ENCODE measurements around the gene KCNE4.
"Not testable (repeated sequence)": the region's sequence is repeated elsewhere in the genome, so short reads cannot be mapped to it uniquely, and the experiment has no call there.

The KCNE4 gene

DNA sequence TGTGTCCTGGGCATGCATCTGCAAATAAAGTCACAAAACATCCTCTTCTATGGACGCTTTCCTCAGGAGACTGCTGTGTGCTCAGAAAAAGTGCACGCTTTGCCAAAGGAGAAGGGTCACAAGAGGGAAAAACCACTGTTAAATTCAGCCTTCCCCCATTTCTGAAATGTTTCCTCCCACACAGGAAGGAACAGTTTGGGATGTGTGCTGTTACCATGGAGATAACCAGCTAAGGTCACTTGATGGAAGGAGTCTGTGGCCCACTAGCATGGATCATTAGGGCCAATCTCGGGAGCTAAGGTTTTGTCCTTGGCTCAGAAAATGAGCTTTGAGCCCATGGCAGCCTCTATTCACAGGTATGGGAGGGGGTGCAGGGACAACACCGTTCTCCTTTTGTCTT is 5.6 kb downstream of the KCNE4 start:
- DNase-seq (ENCODE audit: low read depth in 2 of 2) = no peak

DNA sequence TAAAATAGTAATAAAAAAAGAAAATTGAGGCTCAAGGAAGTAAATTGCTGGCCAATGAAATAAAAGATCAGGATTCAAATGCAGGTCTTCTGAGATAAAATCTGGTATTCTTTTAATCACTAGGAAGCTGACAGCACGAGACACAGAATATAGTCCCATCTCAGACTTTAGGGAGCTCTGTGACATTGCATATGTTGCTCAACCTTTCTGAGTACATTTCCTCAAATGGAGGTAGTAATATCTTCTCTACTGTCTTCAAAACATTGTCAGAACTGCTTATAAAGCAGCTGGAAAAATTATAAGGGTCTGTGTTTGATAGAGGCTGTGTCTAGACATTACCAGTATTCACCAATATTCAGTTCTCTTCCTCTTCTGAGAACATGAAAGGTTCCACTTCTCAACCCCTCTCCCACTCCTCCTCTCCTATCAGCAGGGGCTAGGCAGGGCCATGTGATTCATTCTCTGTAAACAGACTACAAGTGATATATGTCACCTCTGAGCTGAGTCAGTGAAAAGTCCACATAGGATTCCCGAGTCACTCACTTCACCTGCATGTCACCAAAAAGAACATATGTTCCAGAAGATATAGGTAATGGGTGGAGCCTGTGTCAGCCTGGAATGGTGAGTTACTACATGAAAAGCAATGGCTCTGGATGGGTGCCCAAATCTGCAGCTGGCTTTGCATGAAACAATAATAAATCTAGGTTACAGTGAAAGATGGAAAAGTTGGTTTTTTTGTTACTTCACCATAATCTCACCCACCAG is 7.1 kb downstream of the KCNE4 start:
- DNase-seq (ENCODE audit: low read depth in 2 of 2) = no peak

DNA sequence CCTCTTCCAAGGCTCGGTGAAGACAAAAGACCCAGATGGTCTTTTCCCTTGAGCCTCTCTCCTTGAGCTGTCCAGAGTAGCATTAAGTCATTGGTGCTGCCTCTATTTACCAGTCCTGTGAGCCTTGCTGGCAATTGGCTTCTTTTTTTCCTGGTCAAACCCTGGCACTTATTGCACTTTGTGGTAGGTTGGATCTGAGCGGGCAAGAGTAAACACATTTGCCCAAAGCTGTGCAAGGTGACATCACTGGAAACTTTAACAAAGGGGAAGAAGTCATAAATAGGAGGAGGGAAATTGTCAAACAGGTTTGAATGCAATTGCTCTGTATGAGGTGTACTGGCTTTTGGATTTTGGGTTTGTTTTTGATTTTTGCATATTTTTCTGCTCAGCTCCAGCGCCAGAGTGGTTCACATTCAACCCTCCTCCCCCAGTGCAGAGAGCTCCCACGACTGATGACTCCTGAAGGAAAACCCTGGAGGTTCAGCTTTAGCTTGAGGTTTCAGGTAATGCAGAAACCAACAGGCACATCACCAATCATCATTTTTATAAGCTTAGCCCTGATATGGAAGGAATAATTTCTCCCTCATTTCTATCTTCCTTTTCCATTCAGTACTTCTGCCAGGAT is 8.3 kb downstream of the KCNE4 start:
- no peak for DNase-seq (ENCODE audit: low read depth in 2 of 2)

DNA sequence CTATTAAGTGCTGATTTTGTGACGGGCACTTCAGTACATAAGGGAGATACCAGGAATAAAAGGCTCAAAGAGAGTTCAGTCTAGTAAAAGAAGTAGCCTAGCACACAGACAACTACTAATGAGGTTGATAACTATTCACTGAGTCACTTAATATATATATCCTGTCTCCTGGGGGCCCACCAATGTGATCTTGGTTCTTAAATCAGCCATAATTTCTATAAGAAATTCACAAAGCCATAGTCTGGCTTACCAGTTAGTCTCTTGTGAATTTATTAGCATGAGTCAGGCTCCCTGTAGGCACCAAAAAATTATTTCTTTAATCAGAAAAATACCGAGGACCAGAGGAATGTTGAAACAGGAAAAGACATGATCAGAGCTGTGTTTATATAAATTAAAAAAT is 10.4 kb downstream of the KCNE4 start:
- no peak for DNase-seq (ENCODE audit: low read depth in 2 of 2)

DNA sequence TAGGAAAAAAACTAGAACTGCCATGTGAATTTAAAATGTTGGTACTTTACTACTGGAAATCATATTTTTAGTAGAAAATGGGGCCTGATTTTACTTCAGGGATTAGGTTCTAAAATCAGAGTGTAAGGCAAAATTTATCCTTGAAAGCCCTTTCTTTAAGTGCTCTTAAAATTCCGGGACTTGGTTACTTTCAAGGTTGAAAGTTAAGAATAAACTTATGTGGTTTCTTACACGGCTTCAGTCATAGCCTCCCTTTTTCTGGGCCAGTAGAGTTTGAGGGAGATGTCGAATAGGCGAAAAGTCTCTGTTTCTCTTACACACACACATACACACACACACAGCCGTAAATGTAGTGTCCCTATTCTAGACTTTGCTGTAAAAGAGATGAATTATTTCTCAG is 13.1 kb downstream of the KCNE4 start:
- DNase-seq (ENCODE audit: low read depth in 2 of 2) = no peak

DNA sequence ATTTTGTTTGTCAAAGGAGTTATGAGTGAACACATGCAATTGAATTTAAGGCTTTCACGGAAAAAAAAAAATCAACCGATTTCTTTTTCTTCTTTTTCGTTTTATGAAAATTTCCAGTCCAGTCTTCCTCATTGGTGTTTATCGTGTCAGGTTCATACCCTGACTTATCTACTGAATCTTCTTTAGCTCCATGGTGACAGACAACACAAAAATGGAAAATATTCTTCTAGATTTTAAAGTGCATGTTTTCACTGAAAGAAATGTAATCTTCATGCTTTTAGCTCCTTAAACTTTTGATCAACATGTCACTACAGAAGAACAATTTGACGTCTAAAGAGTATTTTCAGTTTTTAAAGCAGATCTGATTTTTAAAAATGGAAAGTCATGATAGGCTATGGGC is 14.7 kb downstream of the KCNE4 start:
- no peak for DNase-seq (ENCODE audit: low read depth in 2 of 2)

DNA sequence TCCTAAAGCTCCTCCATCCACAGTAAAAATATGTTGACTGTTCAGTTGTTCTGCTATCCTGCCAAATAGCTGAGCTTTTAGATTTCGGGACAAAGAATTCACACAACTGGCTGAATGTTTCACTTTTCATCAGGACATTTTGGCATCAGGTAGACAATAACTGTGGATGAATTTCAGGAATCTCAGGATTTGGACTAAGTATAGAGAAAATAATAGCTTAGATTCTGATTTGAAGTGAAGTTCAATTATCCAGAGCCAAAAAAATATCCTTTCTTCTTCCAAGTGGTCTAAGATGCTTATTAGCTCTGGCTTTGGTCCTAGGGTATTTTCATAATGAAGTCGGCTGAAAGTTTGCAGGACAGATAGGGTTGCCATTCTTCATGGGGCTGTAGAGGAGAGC is 16.1 kb downstream of the KCNE4 start:
- DNase-seq (ENCODE audit: low read depth in 2 of 2) = no peak

DNA sequence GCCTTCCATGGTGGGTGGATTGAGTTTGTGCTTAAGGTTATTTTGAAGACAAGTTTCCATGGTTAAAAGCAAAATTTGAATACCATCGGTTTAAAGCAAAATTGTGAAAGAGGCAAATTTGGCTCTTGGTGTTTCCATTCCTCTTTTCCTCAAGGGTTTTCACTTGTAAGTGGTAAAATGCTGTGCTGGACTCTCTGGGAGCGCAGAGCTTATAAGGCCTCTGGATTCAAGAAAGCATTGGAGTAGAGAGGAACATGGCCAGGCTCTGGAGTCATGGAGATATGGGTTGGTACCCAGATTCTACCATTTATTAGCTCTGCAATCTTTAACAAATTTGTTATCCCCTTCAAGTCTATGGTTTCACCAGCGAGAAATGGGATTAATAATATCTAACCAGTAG is 17.5 kb downstream of the KCNE4 start:
- no peak for DNase-seq (ENCODE audit: low read depth in 2 of 2)

DNA sequence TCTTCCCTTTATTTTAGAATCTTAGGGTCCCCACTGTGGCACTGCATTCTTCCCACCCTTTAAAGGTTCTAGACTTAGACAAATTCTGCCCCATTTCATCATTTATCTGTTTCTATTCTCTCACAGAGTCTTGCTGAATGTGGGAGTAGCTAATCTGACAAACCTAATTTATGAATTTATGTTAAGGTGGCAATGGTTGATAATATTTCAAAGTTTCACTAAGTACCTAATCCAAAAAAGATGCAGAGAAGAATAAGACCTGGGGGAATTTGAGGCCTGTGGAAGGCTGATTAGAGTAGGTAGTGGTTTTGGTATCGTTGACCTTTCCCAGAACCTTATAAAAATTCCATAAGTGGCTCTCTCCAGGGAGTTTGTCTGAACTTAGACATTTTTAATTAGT is 18.0 kb downstream of the KCNE4 start:
- DNase-seq (ENCODE audit: low read depth in 2 of 2) = no peak

DNA sequence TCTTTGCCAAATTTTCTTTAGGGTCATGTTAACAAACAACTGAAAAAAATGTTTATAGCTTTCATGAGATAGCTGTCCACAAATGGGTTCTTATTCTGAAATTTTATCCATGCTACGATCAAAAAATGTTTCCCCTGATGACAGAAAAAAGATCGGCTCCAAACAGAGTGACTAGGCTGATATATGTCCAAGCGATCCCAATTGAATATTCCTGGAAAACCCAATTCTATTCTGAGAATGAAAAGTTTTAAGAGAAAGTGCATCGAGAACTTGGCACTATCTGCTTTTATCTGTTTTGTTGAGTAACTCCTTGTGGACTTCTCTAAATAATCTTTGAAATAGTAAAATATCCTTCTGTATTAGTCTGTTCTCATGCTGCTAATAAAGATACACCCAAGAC is 19.1 kb downstream of the KCNE4 start:
- no peak for DNase-seq (ENCODE audit: low read depth in 2 of 2)

DNA sequence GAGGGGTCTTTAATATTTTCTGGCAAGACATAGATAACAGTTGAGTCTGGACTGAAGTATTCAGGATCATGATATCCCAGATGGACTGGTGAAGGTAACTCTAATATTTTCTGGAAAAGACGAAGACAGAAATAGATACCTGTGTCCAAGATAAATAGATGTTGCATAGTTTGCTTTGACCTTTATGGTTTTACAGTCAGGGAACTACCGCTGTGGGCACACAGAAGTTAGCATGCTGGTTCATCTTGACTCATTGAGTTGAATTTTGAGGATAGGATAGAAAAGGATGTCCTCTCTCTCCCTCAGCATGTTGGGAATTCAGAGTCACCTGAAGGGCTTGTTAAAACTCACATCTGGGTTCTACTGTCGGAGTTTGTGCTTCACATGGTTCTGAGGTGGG is 20.8 kb downstream of the KCNE4 start:
- no peak for DNase-seq (ENCODE audit: low read depth in 2 of 2)

DNA sequence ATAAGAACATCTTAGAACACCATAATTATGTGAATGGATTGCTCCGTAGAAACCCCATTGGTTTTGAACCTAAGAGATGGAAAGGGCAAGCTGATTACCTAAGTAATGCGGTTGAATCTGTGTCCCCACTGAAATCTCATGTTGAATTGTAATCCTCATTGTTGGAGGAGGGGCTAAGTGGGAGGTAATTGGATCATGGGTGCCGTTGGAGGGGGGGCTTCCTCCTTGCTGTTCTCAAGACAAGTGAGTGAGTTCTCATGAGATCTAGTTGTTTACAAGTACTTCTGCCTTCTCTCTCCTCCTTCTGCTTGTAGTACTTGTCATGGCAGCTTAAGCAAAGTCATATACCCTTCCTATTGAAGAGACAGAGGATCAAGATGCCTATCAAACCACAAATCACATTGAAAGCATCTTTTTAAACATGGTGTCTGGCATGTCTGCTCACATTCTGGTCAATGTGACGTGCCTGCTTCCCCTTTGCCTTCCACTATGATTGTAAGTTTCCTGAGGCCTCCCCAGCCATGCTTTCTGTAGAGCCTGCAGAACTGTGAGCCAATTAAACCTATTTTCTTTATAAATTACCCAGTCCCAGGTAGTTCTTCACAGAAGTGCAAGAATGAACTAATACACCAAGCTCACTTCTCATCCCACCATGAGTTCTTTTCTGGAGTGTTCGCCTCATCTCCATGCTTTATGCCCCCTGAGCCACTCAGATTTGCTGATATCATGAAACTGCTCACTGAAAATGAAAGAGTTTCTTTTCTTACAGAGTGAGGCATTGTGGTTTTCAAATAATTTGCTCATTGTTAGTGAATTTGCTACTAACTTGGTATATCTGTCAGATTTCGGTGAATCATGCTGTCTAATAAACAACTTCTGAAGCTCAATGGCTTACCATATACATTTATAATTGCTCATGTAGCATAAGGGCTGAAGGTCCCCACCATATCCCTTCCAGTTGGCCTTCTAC is 23.6 kb downstream of the KCNE4 start:
- no peak for DNase-seq (ENCODE audit: low read depth in 2 of 2)

DNA sequence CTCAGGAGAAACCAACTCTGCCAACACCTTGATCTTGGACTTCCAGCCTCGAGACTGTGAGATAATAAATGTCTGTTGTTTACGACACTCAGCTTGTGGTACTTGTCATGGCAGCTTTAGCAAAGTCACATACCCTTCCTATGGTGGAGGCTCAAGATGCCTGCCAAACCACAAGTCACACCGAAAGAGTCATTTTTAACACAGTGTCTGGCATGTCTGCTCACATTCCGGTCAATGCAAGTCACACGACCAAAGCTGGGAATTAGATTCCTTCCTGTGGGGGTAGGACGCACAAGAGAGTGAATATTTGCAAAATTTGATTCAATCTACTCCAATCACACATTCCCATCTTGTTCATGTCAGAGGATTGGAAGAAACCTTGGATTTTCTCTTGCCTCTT is 24.6 kb downstream of the KCNE4 start:
- DNase-seq (ENCODE audit: low read depth in 2 of 2) = no peak

DNA sequence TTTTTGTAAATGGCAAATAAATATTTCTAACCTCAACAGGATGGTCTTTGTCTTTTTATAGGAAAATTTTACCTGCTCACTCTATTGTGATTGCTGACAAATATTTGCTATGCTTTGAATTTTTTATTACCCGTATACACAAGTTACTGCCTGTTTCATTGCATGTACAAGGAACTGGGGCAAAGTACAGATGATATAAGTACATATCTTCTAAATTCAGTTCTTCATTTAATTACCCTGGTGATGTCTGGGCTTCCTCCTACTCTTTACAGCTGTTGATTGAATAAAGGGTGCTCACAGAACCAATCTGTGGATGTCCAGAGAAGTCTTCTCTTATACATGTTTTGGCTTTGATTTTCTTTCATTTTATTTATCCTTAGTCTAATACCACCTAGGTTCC is 26.5 kb downstream of the KCNE4 start:
- DNase-seq (ENCODE audit: low read depth in 2 of 2) = no peak

DNA sequence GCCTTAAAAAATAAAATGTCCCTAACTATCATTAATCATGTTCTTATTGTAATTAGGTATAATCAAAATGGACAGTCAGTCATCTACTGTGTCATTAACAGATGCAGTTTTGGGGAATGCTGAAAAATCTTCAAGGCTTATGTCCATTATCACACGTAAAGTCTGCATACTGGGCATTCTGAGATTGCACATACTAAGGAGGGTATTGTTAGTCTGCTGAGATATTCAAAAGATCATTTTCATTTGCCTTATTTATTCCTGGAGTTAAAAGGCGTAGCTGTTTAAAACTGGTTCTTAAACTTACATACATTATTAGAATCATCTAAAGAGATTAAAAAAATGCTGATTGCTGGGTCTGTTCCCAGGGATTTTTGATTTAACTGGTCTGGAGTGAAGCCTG is 27.4 kb downstream of the KCNE4 start:
- DNase-seq (ENCODE audit: low read depth in 2 of 2) = no peak

DNA sequence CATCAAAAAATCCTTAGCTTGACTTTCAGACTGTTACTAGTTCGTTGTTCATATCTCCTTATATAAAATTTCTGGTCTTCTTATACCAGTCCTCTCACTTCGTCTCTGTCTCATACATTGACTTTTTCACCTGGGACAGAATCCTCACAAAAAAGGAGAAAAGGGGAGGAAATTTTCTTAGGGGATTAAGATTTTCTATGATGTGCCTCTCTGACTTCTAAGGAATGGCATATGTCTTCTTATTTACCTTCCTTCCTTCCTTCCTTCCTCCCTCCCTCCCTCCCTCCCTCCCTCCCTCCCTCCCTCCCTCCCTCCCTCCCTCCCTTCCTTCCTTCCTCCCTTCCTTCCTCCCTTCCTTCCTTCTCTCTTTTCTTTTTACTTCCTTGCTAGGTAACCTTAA is 27.9 kb downstream of the KCNE4 start:
- no peak for DNase-seq (ENCODE audit: low read depth in 2 of 2)

DNA sequence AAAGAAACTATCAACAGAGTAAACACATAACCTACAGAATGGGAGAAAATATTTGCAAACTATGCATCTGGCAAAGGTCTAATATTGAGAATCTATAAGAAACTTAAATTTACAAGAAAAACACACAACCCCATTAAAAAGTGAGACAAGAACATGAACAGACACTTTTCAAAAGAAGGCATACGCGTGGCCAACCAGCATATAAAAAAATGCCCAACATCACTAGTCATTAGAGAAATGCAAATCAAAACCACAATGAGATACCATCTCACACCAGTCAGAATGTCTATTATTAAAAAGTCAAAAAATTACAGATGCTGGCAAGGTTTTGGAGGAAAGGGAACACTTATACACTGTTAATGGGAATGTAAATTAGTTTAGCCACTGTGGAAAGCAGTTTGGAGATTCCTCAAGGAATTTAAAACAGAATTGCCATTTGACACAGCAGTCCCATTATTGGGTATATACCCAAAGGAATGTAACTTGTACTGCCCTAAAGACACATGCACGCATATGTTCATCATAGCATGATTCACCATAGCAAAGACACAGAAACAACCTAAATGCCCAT is 28.9 kb downstream of the KCNE4 start:
- not testable (repeated sequence) for DNase-seq (ENCODE audit: low read depth in 2 of 2)

DNA sequence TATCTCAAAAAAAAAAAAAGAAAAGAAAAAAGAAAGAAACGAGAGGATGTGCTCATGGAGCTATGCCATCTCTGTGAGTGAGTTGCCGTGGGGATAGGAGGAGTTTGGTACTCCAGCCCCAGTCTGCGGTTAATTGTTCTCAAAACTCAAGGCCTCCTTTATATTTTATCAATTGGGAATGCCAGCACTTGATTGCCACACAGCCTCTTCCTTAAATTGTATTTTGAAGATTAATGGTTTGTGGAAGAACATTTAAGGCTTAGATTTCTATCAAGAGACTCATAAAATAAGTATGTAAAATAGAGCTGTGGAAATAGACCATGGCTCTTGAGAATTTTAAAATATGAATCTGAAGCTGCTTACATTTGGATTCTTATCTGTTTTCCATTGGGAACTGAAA is 29.8 kb downstream of the KCNE4 start:
- DNase-seq (ENCODE audit: low read depth in 2 of 2) = no peak

DNA sequence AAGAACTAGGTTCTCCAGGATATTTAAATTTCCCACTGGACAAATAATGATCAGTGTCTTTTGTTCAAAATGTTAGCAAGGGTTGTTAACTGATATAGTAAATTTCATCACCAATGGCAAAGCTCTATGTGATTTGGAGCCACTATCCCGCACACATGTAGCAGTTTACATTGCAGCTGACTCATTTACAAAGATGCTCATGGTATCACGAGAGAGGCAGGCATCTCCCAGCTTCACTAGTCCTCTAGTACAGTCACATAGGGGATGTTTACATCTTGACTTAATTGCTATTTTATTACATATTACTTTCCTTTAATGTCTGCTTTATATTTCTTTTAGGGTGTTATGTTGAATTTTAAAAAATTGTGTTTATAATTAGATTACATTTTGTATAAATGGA is 30.7 kb downstream of the KCNE4 start:
- DNase-seq (ENCODE audit: low read depth in 2 of 2) = no peak

DNA sequence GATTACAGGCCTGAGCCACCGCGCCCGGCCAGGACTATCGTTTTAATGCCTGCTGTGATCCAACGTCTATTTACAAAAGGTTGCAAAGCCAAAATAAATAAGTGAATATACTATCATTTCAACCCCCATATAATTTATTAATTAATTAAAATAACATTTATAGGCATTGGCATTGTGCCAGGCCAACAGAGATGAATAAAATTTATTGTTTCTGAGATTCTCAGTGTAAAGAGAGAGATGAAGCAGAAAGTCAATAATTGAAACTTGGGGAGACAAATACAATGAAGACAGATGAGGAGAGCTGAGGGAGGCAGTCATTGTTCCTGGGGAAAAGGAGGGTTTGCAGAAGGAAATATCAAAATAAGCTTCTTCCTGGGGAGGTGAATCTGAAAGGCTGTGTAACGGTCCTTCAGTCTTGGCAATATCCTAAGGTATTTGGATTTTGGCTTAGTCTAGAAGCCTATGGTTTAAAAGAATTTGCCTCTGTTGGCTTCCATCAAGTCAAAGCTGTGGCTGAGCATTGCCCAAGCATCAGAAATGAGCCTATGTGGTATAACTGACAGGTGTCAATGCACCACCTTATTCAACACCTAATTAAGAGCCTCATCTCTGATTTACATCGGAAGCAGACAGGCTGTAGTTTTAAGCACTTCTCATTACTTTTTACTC is 31.5 kb downstream of the KCNE4 start:
- DNase-seq (ENCODE audit: low read depth in 2 of 2) = no peak

DNA sequence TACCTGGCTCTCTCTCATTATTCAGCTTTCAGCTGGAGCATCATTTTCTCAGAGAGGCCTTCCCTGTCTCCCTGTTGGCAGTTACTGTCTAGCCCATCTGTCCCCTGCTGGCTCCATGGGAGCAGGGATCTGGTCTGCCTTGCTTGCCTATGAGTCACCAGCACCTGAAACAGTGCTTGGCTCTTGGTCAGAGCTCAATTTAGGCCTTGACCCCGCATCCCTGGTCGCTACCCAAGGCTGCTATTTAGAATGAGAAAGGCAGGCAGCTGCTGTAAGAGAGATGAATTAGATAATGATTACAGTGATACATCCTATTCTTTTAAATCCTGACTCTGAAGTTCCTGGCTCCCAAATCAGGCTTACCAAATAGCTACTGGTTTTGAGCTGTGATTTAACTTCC is 32.9 kb downstream of the KCNE4 start:
- DNase-seq (ENCODE audit: low read depth in 2 of 2) = no peak
